HUES48 (cell line): ENCODE results near the gene B3GAT1.

Source experiments
- H3K27ac ChIP-seq: one replicate; pipeline ENCODE4 v1.7.0; 2013; ENCODE audit warnings: low read depth, low read length, inconsistent platforms
- H3K27me3 ChIP-seq: 2 replicates; pipeline ENCODE4 v1.6.1; 2013; ENCODE audit warnings: mild to moderate bottlenecking, low read length; ENCODE audit not compliant: control insufficient read depth, insufficient read depth
- H3K36me3 ChIP-seq: 2 replicates; pipeline ENCODE4 v1.6.1; 2013; ENCODE audit warnings: low read length; ENCODE audit not compliant: control insufficient read depth, insufficient read depth
- H3K4me1 ChIP-seq: 2 replicates; pipeline ENCODE4 v1.6.1; 2013; ENCODE audit warnings: mild to moderate bottlenecking, low read length; ENCODE audit not compliant: control insufficient read depth, insufficient read depth
- H3K4me3 ChIP-seq: 2 replicates; pipeline ENCODE4 v1.5.1; 2013; ENCODE audit warnings: mild to moderate bottlenecking, low read depth, low read length
- H3K9ac ChIP-seq: 2 replicates; pipeline ENCODE4 v1.6.1; 2013; ENCODE audit warnings: mild to moderate bottlenecking, low read depth, low read length, moderate library complexity
- H3K9me3 ChIP-seq: 2 replicates; pipeline ENCODE4 v1.6.1; 2013; ENCODE audit warnings: low read length; ENCODE audit not compliant: control insufficient read depth, insufficient read depth

Gene B3GAT1

DNA sequence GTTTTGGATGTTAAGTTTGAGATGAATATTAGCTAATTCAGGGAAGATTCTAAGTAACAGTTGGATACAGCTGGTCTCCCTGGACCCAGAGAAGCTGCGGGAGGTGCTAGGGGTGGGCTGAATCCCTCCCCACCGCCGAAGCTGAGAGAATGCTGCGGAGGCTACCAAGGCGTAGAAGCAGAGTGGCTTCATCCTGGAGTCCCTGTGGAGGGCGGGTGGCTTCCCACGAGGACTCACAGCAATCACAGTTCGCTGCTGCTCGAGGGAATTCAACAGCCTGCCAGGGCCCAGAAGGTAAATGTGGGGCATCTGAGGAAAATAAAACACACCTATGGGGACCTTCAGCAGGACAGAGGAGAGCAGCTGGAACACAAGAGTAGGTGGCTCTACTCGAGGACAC lies 11.1 kb upstream of the B3GAT1 start:
- Histone ChIP-seq H3K9ac (no peak overlapping the region), H3K27me3 (no peaks in the 10 kb centered on the region), H3K36me3 (no peaks in the 10 kb centered on the region)

DNA sequence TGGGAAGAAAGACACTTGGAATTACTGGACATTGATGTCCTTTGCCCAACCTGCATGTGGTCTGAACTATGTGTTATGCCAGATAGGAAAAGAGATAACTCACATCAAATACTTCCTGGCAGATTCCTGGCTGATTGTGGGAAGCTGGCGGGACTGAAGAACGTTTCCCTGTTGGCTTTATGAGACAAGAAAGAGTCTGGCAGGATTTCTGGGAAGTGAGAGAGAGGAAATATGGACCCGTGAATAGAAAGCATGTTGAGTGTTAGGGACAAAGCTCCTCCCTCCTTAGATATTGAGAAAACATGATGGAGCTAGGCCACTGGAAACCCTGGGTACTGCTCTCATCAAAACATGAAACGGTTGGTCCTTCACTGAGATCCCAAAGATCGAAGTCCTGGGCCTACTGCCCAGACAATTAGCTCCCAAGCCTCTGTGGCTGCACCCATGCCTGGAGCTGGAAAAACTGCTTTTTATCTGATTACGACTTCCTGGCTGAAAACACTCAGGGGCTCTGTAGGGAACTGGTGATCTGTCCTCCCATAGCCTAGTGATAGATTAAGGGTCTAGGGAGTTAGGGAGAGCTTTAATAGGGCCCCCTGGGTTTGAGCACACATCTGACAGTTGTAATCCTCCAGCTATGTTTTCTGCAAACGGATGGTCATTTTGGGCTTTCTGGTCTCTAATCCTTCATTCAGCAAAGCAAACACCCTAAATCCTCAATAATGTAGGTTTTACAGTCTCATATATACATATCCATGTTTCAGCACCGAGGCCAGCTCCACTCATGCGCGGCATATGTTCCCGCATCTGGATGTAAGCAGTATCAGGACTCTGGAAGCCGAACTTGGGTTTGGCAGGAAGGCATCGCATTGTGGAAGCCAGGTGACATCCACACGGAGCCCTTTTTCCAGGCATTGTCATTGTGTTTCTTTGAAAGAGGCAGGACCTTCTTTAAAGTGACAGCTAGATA lies 6.1 kb upstream of the B3GAT1 start:
- no peak overlapping the region for H3K27ac ChIP-seq
- H3K27me3 ChIP-seq = peaks cover 21% of the 10 kb centered on the region

More for the DNA sequence above, 11.1 kb upstream of the B3GAT1 start:
- Histone ChIP-seq H3K4me1 (peaks cover 12% of the 10 kb centered on the region), H3K27ac (no peak overlapping the region), H3K4me3 (no peak overlapping the region), H3K9me3 (no peaks in the 10 kb centered on the region)

GRCh38 chr11:134416726-134417125 lies 4.7 kb upstream of the B3GAT1 start:
- Histone ChIP-seq H3K27ac (no peak overlapping the region), H3K9me3 (no peaks in the 10 kb centered on the region), H3K4me1 (peaks cover 31% of the 10 kb centered on the region), H3K36me3 (no peaks in the 10 kb centered on the region), H3K4me3 (no peak overlapping the region), H3K9ac (no peak overlapping the region), H3K27me3 (peaks cover 27% of the 10 kb centered on the region)

More for the DNA sequence above, 6.1 kb upstream of the B3GAT1 start:
- Histone ChIP-seq H3K36me3 (no peaks in the 10 kb centered on the region), H3K4me1 (peaks cover 29% of the 10 kb centered on the region), H3K9me3 (no peaks in the 10 kb centered on the region), H3K4me3 (no peak overlapping the region), H3K9ac (no peak overlapping the region)

GRCh38 chr11:134414766-134415765 lies 3.0 kb upstream of the B3GAT1 start:
- Histone ChIP-seq H3K9me3 (no peaks in the 10 kb centered on the region), H3K9ac (no peak overlapping the region), H3K36me3 (no peaks in the 10 kb centered on the region), H3K27ac (no peak overlapping the region), H3K27me3 (peaks cover 40% of the 10 kb centered on the region), H3K4me3 (peak overlapping the region; percentile 62; the same call in 1 of the 2 replicates), H3K4me1 (peaks cover 42% of the 10 kb centered on the region)

DNA sequence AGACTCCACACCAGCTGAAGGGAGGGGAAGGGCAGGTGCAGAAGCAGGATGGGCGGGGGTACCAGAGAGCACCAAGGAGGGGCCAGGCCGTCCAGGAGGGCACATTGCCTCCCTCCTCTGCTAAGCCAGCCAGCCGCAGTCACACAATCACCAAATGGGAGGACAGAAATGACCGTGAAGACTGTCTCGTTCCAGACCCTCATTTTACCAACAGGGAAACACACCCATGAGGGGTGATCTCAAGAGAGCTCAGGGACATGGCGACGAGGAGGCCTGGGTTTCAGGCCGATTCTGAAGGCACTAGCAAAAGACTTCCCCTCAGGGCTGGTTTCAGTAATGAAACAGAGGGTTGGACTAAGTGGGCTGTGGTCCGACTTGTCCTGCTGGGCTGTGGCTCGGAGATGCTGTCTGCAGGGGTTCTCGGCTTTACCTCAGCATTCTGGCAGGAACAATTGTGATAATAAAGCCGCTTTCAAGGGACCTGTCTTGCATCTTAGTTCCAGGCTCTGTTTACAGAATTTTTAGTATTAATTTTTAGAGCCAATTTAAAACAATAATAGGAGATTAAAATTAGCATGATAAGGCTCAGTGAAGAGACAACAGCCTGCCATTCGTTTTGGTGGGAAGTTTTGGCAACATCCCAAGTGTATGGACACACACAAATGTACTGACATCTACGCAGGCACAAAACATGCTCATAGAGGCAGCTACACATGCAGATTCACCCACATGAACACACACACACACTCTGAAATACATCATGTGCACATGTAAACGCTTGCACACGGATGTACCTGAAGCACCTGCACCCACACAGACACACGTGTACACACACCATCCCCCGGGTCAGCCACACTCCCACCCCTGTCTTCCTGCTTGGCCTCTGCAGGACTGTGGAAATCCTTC lies 2.0 kb upstream of the B3GAT1 start:
- Histone ChIP-seq H3K4me3 (peak overlapping the region; percentile 62), H3K36me3 (no peaks in the 10 kb centered on the region), H3K4me1 (peaks cover 47% of the 10 kb centered on the region), H3K27me3 (peaks cover 40% of the 10 kb centered on the region), H3K9me3 (no peaks in the 10 kb centered on the region), H3K9ac (no peak overlapping the region), H3K27ac (peak overlapping the region; percentile 33)

- H3K4me3 ChIP-seq = peak overlapping the region; percentile 62
- no peaks in the 10 kb centered on the region for H3K9me3 ChIP-seq
- peaks cover 47% of the 10 kb centered on the region for H3K4me1 ChIP-seq
- peaks cover 40% of the 10 kb centered on the region for H3K27me3 ChIP-seq
- H3K9ac ChIP-seq = no peak overlapping the region
- no peaks in the 10 kb centered on the region for H3K36me3 ChIP-seq
- H3K27ac ChIP-seq = peak overlapping the region; percentile 64
Measured at GRCh38 chr11:134413043-134413825, 1.2 kb upstream of the B3GAT1 start.

DNA sequence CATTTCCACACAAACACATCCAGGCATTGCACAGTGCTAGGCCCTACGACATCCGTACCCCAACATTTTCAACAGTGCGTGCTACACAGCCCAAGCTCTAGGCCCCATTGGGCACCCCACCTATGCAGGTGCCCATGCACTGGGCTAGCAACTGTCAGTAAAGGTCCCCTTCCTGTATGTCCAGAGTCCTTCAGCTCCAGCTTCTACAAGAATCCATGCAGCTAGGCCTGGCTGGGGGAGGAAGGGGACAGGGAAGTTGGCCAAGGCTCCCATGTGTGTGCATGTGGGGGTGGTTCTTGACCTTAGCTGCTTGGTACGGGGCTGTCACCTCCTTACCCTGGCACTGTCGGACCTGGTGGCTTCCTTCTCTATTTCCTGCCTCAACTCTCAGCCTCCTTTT lies 1.3 kb downstream of the B3GAT1 start:
- Histone ChIP-seq H3K9ac (no peak overlapping the region), H3K4me3 (peak overlapping the region; percentile 82), H3K9me3 (no peaks in the 10 kb centered on the region), H3K27ac (no peak overlapping the region), H3K27me3 (peaks cover 35% of the 10 kb centered on the region), H3K36me3 (0 out of 2 replicates have a peak, but pooled peaks cover 4% of the 10 kb centered on the region), H3K4me1 (peaks cover 44% of the 10 kb centered on the region)

DNA sequence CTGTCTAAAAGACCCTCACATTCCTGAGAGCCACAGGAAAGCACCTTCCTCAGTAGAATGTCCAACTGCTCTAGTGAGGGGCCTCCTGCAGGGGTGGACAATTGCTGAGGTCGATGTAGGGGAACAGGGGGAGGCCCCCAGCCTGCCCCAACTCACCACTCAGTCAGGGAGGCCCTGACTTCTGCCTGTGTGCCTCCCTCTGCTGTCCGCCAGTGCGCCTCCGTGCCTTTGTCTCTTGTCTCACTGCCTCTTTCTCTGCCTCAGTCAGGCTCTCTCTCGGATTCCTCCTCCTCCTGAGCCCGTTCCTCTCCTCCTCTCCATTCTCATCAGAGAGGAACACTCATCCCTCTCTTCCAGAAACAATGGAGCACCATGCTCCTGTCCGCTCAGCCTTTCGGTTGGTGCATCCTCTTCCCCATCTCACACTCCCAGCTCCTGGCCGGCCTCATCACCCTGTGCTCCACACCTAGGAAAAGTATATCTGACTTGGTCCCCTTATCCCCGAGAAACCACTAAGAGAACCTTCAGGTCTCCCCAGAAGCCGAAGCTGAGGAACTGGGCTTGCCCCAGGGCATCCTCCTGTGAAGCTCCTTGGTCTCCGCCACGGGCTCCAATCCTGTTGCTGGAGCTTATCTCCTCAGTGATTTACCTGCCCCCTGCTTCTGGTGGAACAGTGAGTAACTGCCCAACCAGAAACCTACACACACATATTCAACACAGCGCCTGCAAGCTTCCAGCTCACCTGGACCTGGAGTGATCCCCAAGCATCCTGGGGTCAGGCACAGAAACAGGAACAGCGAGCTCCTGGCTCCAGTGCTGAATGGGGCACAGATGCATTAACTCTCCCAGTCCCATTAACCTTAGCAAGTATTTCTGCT lies 2.3 kb downstream of the B3GAT1 start:
- Histone ChIP-seq H3K27me3 (peaks cover 35% of the 10 kb centered on the region), H3K9ac (no peak overlapping the region), H3K36me3 (0 out of 2 replicates have a peak, but pooled peaks cover 4% of the 10 kb centered on the region), H3K27ac (no peak overlapping the region), H3K4me3 (no peak overlapping the region; the same call in 1 of the 2 replicates), H3K4me1 (peaks cover 35% of the 10 kb centered on the region), H3K9me3 (no peaks in the 10 kb centered on the region)

DNA sequence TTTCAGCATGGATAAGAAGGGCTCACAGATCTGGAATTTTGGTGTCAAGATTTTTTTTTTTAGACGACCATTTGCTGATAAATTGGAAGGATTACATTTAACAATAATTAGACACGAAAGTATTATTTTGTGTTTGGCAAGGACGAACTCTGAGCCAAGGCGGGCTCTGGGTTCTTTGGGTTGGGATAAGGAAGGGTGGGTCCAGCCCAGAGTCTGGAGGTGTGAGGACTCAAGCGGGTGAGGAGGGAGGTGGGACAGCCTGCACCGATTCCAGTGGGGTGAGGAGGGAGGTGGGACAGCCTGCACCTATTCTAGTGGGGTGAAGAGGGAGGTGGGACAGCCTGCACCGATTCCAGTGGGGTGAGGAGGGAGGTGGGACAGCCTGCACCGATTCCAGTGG lies 4.1 kb downstream of the B3GAT1 start:
- Histone ChIP-seq H3K36me3 (peaks cover 4% of the 10 kb centered on the region; the same call in 1 of the 2 replicates), H3K27me3 (peaks cover 17% of the 10 kb centered on the region), H3K9me3 (no peaks in the 10 kb centered on the region), H3K4me3 (no peak overlapping the region), H3K9ac (no peak overlapping the region), H3K27ac (no peak overlapping the region), H3K4me1 (peaks cover 16% of the 10 kb centered on the region)
